ENCODE measurements around the gene PTGS1.
"Not testable (repeated sequence)": the region's sequence is repeated elsewhere in the genome, so short reads cannot be mapped to it uniquely, and the experiment has no call there.

The PTGS1 gene

DNA sequence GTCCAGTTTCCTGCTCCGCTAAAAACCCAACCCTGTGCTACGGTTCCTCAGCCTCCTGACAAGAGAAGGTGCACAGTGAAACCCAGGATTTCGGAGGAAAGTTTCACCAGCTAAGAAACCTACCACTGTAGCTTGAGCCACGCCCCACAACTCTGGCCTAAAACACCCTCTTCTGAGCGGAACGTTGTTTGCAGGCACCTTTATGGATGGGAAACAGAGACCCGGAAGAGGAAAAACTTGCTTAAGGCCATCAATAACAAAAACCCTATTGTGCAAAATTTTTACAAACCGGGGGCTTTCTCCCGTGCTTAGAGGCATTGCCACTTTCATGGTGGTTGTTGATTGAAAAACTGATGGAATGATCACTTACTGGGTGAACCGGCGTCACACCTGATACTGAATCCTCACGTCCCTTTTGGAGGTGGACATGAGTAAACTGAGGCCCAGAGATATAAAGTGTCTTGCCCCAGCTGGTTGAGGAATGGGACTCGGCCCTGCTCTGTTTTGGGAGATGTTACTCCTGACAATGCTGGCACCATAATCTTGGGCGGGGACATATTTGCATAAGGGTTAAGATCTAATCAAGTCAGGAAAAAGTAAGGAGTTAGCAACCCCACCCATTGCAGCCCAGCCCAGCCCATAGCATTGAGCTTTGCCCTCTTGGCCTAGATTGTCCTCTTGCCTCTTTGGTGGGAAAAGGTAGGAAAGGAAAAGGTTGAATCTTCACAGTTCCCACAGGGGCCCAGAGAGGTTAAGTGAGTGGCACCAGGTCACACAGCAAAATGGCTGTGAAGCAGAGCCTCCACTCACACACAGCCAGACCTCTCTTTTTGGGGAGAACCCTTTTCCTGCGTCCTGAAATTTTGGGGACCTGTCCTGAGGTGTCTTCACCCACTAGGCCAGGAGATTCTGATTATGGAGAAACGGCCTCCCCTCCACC is 23.2 kb upstream of the PTGS1 start:
- no peak for DNase-seq

DNA sequence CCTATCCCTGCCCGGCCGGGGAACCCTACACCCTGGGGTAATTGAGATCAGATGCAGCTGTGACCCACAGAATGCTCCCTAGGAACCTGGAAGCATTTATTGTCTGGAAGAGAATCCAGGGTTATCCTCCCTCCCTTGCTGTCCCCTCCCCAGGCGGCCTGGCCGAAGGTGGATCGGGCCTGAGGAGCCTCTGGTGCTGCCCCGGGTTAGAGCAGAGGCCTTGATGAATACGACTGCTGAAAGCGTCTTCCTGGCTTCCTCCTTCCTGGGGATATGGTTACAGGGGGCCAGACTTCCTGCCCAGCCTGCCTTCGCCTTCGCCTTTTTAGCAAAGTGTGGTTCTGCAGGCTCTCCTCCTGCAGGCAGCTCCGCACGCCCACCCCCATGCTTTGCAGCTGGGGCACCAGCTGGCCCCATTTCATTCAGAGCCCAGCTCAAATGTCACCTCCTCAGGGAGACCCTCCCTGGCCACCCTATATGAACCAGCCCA is 22.5 kb upstream of the PTGS1 start:
- DNase-seq = no peak

DNA sequence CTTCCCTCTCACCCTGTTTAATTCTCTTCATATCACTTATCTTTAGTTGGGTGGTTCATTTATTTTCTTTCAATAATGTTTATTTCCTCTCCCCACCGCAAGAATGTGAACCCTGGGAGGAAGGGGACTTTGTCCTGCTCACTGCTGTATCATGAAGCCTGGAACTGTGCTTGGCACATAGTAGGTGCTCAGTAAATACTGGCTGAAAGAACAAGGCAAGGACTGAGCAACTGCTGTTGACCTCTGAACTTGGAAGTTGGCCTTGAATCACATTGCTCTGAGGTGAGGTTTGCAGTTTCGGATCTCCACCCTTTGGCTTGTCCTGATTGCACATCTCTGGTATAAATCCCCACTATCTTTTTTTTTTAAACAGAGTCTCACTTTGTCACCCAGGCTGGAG is 22.0 kb upstream of the PTGS1 start:
- no peak for DNase-seq

DNA sequence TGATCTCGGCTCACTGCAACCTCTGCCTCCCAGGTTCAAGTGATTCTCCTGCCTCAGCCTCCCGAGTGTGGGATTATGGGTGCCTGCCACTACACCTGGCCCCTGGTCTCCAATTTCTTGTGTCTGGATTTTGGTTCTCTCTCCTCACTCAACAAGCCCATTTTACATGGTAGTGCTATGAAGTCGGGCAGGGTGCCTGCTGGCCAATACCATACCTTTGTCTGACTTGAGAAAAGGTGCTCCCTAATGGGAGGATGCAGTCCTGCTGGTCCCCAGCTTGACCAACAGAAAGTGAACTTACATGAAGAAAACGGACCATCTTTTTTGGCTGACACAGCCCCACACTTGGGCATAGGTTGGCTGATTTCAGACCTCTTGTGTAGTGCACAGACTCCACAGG is 21.6 kb upstream of the PTGS1 start:
- no peak for DNase-seq

DNA sequence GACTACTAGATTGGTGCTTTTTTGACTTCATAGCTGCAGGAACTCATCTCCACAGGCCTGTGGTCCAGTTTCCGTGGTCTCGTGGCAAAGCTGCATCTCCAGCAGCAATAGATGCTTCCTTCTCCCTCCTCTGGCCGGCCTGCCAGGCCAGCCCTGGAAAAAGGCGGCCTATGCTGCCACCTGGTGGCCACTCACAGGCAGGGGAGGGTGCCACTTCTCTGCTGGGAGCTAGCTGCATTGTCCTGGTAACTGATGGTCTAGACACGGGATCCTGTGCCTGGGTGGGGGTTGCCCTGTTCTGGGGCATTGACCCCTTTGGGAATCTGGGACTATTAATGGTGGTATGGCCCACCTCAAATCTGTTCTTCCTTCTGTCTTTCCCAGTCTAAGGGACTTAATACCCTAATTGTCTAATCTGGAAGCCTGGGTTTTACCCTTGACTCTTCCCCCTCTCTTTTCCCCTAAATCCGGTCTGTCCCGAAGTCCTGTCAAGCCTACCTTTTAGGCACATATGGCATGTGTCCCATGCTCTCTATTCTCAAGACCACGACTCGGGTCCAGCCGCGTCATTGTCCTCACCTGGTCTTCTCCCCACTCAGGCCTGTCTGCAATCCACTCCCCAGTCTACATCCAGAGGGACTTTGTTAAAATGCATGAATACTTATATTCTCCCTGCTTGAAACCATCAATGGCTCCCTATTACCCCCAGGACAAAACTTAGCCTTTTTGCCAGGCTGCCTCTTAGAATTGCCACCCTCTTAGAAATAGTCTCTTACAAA is 20.1 kb upstream of the PTGS1 start:
- DNase-seq = peak; percentile 35

DNA sequence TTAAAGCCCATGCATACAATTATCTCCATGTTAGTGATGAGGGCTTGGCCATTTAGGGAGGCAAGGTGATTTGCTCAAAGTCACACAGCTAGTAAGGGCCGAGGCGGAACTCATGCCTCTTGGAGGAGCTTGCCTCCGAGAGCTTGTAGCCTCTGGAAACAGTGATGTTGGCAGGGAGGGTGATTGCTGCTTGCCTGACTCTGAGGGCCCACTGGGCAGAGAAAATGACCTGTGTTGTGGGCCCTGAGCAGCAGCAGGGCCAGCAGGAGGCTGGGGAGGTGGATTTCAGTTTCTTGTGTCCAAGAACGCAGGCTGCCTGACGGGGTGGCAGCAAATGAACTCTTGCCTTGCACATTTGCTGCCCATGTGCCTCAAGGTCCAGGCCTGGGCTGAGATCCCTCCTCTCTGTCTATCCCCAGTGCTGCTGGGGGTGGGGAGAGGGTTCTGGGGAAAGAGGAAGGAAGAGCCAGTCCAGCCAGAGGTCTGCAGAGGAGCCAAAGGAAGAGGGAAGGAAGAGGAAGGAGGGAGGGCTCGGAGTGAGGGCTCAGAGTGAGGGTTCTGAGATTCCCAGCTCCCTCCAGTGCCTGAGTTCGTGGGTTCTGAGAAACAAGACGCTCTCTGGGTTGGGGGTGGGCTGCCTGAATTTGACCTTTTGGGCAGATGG is 16.2 kb upstream of the PTGS1 start:
- DNase-seq = no peak

DNA sequence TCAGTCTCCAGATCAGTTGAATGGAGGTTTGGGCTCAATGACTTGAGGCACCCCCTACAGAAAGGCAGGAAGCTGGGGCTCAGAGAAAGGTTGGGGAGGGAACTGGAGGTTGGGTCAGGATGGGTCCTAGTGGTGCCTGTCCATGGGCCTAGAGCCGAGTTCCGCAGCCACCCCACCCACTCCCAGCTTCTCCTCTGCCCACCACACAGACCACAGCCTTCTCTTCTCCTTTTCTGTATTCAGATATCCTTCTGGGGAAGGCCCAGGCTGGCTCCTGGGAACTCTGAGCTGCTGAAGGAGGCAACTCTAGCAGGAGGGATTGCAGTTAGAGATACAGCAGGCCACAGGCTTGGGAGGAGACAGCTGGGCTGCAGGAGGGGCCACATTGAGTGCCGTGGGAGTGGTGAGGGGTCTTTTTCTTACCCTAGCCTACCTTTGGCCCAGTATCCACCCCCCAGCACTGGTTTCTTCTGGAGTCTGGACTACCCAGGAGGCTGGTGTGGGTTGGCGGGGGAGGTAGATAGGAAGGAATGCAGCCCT is 15.4 kb upstream of the PTGS1 start:
- no peak for DNase-seq

DNA sequence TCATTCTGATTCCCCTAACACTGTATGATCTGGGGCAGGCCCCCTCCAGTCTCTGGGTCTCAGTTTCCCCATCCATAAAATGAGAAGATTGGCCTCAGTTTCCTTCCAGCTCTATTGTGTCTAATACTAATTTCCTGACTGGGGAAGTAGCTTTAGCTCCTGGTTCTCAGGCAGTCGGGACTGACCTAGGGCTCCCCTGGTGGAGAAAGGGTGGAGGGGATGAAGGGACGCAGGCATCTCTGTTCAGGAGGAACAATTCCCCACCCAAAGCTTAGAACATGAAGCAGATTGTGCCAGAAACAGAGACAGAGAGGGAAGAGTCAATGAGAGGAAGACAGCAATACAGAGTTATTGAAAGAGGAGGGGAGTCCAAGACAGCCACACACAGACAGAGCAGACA is 14.2 kb upstream of the PTGS1 start:
- no peak for DNase-seq

DNA sequence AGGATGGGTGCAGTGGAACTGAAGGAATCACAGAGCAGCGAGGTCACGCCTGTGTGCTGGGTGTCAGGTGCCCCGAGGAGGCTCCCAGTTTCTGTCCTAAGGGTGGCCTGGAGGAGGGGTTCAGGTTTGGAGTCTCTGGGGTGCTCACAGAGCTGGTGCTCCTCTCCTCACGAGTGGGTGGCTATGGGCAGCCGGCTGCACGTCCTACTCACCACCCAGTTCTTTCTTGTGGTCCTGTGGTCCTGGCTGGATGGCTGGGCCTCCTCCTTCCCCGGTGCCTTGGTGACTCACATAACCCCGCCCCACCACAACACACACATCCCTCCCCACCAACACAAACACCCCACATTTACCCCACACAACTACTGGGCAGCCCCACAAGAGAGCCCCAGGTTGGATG is 9.9 kb upstream of the PTGS1 start:
- DNase-seq = no peak

DNA sequence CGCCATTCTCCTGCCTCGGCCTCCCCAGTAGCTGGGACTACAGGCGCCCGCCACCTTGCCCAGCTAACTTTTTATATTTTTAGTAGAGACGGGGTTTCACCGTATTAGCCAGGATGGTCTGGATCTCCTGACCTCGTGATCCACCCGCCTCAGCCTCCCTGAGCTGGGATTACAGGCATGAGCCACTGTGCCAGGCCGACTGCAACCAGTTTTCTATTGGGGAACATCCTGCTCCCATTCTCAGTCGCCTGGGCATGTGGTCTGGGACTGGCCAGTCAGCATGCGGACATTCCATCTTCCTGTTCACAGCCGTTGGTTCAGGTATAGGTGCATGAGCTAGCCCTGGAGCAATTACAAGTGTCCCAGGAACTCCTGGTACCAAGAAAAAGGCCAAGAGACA is 7.7 kb upstream of the PTGS1 start:
- not testable (repeated sequence) for DNase-seq

DNA sequence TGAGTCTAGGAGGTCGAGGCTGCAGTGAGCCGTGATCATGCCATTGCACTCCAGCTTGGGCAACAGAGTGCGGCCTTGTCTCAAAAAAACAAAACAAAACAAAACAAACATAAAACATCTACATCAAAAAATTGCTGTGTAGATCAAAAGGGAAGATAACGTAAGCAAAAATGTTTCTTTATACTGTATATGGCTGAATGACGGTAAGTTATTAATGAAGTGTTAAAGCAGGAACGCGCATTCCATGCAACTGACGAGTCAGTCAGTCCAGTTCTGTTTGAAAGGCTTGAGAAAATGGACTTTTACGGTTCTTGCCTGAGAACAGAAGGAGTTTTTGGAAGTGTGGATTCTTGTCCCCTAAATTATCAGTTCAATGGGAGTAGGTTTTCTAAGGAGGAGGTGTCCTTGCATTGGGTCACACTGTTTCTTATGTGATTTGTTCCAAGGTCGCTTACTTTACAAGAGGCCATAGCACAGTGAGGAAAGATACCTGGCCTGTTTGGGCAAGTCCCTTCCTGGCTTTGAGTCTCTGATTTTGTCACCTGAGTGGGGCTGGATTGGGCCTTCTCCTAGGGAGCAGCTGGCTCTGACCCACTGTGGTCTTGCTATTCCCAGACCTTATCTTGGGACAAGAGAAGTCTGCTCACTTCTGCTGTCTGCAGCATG is 6.6 kb upstream of the PTGS1 start:
- DNase-seq = no peak

DNA sequence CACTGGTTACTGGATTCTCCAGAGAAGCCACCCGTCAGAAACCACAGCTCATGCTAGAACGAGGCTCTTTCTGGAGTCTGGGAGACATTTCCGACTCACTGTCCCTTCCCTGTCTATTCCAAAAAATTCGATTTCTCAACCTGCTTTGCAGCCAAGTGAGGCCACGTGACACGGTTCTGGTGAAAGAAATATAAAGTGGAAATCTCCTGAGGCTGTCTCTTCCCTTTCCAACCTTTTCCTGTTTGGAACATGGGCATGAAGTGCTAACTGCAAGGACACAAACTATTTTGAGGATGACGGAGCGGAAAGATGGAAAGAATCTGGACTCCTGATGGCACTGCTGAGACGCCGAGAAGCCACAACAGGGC is 6.1 kb upstream of the PTGS1 start:
- no peak for DNase-seq

DNA sequence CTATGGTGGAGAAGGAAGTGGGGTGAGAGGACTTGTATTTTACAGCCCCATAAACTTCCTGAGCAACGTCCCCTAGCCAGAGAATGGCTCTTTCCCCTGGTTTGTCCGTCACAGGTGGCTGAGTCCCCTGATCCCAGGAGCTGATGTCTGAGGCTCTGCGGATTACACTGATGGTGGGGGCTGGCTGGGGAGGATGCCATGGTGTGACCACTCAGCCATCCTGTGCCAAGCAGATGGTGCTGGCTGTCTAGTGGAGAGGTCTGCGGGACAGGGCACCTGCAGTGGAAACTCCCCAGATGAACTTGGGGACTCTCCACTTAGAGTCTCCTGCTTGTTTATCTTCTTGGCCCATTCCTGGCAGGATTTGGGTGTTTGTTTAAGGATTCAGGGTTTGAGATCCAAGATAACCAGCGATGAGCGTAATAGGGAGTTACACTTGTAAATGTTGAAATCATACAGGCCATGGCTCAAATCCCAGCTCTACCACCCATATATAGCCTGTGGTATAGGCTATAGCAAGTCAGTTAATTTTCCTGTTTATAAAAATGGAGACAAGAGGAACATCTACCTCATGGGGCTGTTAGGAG is 4.7 kb upstream of the PTGS1 start:
- no peak for DNase-seq

DNA sequence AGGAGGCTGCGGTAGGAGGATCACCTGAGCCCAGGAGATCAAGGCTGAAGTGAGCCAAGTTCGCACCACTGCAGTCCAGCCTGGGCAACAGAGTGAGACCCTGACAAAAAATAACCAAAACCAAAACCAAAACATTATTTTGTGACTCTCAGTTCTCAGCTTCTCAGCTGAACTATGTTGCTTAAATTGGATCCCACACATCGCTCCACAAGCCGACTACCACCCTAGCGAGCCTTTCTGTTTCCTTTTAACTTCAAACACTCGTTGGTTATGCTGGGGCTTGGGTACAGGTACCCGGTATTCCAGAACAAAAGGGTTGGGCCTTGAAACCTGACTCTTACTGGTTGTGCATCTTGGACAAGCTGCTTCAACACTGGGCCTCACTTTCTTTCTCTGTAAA is 3.8 kb upstream of the PTGS1 start:
- no peak for DNase-seq

DNA sequence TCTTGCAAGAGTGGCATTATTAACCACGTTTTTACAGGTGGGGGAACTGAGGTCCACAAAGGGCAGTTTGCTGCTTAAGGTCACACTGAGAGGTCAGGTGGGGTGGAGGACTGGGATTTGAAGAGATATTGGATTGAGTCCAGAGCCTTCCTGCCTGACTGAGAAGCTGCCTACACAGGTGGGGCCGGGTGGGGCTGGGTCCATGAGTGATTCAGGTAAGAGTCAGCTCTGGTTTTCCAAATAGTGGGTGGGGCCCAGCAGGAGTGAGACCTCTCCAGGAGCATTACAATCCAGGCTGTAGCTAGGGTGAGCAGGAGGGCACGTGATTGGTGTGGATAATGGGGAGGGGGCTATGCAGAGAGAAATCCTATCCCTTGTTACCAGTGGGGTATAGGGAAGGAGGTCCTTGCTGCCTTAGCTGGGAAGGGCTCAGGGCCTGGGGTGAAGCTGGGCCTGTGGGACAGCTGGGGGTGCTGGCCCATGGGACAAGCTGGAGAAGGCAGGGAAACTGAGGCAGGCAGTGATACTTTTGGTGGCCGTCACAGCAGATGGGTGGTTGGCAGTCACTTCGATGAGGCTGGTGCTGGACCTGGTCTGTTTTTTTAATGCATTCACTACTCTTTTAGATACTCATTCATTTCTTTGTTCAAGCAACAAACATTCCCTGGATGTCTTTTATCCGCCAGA is 2.9 kb upstream of the PTGS1 start:
- DNase-seq = no peak

DNA sequence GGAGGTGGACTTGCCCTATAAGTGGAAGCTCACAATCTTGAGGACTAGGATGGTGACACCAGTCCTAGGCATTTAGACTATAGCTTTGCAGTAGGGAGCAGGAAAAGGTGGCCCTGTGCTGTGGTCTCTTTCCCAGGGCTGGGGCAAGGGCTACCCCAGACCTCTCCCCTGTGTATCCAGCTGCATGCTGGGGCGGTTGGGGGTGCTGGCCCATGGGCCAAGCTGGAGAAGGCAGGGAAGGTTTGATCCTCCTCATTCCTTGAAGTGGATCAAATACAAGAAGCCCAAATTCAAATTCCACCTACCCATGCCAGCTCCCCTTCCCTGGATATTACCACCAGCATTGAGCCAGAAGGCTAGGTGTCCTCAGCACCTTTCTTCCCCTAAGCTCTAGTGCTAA is 2.2 kb upstream of the PTGS1 start:
- DNase-seq = no peak

DNA sequence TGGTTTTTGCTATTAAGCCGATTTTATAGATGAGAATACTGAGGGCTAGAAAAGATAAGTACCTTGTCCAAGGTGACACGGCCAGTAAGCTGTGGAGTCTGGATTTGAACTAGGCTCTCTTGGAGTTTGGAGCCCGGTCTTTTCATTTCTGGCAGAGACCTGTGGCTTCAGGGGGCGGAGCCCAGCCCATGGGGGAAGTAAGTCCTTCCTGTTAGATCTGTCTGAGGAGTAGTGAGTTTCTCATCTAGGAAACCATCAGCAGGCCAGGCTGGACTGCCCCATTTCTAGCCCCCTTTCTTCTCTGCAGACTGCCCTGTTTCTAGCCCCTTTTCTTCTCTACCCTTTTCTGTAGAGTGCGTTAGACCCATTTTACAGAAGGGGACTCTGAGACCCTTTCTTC is 521 bp upstream of the PTGS1 start:
- no peak for DNase-seq

DNA sequence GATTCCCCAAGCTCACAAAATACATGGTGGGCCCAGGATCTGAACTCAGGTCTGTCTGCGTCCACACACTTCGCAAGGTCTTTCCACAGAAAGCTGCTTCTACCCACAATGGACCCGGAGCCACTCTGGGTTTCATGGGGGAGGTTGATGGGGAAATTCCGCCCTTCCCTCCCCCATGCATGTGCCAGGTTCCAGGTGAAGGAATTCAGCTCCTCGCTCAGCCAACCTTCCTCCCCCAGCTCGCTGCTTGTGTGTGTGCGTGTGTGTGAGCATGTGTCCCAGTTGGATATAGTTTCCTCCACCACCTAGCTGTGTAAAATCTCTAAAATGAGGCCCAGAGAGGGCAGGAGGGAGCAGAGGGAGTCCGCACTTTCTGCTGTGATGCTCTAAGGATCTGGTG is 1.0 kb downstream of the PTGS1 start:
- no peak for DNase-seq

DNA sequence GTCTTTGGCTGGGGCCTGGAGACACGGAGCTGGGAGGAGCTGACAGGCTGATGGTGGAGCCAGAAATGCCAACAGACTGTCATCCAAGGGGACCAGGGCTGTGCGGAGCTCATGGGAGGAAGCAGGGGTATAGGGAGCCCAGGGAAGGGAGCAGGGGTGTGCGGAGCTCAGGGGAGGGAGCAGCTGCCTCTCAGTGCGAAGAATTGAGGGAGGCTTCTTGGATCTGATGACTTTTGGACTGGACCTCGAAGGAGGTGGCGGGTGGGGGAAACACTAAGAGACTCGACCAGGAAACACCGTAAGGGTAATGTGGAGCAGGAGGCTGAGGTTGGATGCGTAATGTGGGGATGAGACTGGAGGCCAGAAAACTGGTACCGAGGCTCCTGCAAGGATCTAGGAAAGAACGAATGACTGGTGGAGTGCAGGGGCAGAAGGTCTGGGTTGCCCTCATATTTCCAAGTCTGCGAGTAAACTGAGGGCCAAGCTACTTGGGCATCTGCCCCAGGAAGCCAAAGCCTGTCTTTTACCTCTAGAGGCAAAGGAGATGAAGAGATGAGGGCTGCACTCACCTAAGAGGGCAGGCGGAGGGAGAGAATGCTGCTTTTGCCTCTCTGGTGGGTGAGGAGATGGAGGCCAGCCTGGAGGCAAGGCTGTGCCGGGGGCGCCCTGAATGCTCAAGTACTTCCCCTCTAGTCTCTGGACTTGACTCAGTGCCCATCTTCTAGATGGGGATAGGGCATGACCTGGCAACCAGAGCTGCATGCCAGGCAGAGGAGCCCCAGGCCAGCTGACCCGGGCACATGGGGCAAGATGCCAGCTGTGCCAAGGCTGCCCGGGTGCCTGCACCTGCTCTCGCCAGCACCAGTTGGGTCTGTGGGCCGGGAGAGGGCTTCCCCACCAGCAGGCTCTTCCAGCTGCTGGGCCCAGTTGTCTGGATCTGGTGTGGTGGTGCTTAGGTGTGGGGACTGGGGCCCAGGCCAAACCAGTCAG is 2.3 kb downstream of the PTGS1 start:
- no peak for DNase-seq

DNA sequence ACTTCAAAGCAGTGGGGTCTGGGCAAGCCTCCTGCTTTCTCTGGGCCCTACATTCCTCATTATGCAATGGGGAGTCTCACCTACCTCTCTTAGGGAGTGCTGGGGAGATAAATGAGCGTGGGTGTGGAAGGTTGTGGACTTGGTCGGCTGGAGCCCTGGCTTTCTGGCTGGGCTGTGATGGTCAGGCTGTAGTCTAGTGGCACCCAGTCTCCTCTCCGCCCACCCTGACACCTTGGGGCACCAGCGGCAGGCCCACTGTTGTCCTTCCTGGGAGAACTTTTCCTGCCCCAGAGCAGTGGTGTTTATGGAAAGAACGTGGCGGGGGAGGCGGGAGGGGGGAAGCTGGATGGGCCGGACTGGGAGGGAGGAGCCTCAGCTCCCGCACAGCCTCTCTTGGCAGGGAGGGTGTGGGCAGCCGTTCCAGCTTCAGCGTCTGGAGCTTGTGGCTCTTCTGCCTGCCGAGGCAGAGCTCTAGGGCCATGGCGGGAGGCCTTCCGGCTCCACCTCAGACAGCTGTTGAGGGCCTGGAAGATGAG is 4.1 kb downstream of the PTGS1 start:
- DNase-seq = no peak
